WTC11 (cell line): ENCODE measurements around the gene RAD23A. TPM values are rescaled to one million over a fixed set of nuclear protein-coding genes. Genes with fewer than 3 reads are reported as not detected.
A peak's percentile ranks its signal among the peaks of the same experiment; 100 is the strongest.

Experiments
- ATF2 ChIP-seq: sonication (generic); formaldehyde crosslinking; IDR thresholded peaks from 2 replicates; pipeline ENCODE4 v1.8.1; 2022; ENCODE audit warnings: low read depth, missing genetic modification reagents, borderline replicate concordance
- CREM ChIP-seq: sonication (generic); formaldehyde crosslinking; IDR thresholded peaks from 2 replicates; pipeline ENCODE4 v1.8.1; 2022; ENCODE audit warnings: mild to moderate bottlenecking, missing genetic modification reagents, moderate library complexity
- E2F1 ChIP-seq: sonication (generic); formaldehyde crosslinking; IDR thresholded peaks from 2 replicates; pipeline ENCODE4 v1.8.0; 2022; ENCODE audit warnings: mild to moderate bottlenecking, missing genetic modification reagents
- EMX1 ChIP-seq: fragments of 250-450 bp; sonication (Bioruptor Pico); IDR thresholded peaks from 2 replicates; pipeline ENCODE4 v1.8.0; 2021; ENCODE audit warnings: mild to moderate bottlenecking
- ERG ChIP-seq: fragments of 250-450 bp; sonication (Bioruptor Pico); IDR thresholded peaks from 2 replicates; pipeline ENCODE4 v1.8.0; 2021; ENCODE audit warnings: mild to moderate bottlenecking
- FOXP1 ChIP-seq: sonication (generic); formaldehyde crosslinking; IDR thresholded peaks from 2 replicates; pipeline ENCODE4 v1.8.0; 2022; ENCODE audit warnings: missing genetic modification reagents, mild to moderate bottlenecking, moderate library complexity, borderline replicate concordance
- GTF2I ChIP-seq: fragments of 250-450 bp; sonication (Bioruptor Pico); conservative IDR thresholded peaks from 2 replicates; pipeline ENCODE4 v1.4.0; 2021; ENCODE audit warnings: mild to moderate bottlenecking
- HMGA2 ChIP-seq: fragments of 250-450 bp; sonication (Bioruptor Pico); IDR thresholded peaks from 2 replicates; pipeline ENCODE4 v1.4.0; 2021; ENCODE audit warnings: mild to moderate bottlenecking, moderate library complexity
- MAX ChIP-seq: sonication (generic); formaldehyde crosslinking; IDR thresholded peaks from 2 replicates; pipeline ENCODE4 v1.8.0; 2022; ENCODE audit warnings: mild to moderate bottlenecking, missing genetic modification reagents
- NFATC4 ChIP-seq: fragments of 250-450 bp; sonication (Bioruptor Pico); IDR thresholded peaks from 2 replicates; pipeline ENCODE4 v1.9.0; 2021; ENCODE audit warnings: mild to moderate bottlenecking
- NFE2L1 ChIP-seq: sonication (generic); formaldehyde crosslinking; IDR thresholded peaks from 2 replicates; pipeline ENCODE4 v1.8.1; 2023; ENCODE audit warnings: missing genetic modification reagents
- NR1H2 ChIP-seq: sonication (generic); formaldehyde crosslinking; IDR thresholded peaks from 2 replicates; pipeline ENCODE4 v1.9.0; 2021; ENCODE audit warnings: mild to moderate bottlenecking, moderate library complexity, missing genetic modification reagents
- OVOL2 ChIP-seq: fragments of 250-450 bp; sonication (Bioruptor Pico); IDR thresholded peaks from 2 replicates; pipeline ENCODE4 v1.9.0; 2021; ENCODE audit warnings: mild to moderate bottlenecking, borderline replicate concordance
- RORB ChIP-seq: fragments of 250-450 bp; sonication (Bioruptor Pico); IDR thresholded peaks from 2 replicates; pipeline ENCODE4 v1.9.0; 2021; ENCODE audit warnings: mild to moderate bottlenecking
- TP53 ChIP-seq: sonication (generic); formaldehyde crosslinking; IDR thresholded peaks from 2 replicates; pipeline ENCODE4 v1.8.1; 2023; ENCODE audit warnings: mild to moderate bottlenecking, missing genetic modification reagents
- ZNF121 ChIP-seq: sonication (generic); formaldehyde crosslinking; IDR thresholded peaks from 2 replicates; pipeline ENCODE4 v1.8.0; 2023; ENCODE audit warnings: missing genetic modification reagents
- ZNF138 ChIP-seq: sonication (generic); formaldehyde crosslinking; conservative IDR thresholded peaks from 2 replicates; pipeline ENCODE4 v1.8.1; 2022; ENCODE audit warnings: mild to moderate bottlenecking, moderate library complexity, missing genetic modification reagents
- ZNF263 ChIP-seq: sonication (generic); formaldehyde crosslinking; IDR thresholded peaks from 2 replicates; pipeline ENCODE4 v1.8.1; 2022; ENCODE audit warnings: low read depth, mild to moderate bottlenecking, moderate library complexity, missing genetic modification reagents
- ZNF423 ChIP-seq: fragments of 250-450 bp; sonication (Bioruptor Pico); IDR thresholded peaks from 2 replicates; pipeline ENCODE4 v2.1.2; 2022; ENCODE audit warnings: mild to moderate bottlenecking, moderate library complexity
- ZNF532 ChIP-seq: fragments of 250-450 bp; sonication (Bioruptor Pico); IDR thresholded peaks from 2 replicates; pipeline ENCODE4 v1.9.0; 2021; ENCODE audit warnings: mild to moderate bottlenecking, borderline replicate concordance
- ZSCAN18 ChIP-seq: fragments of 250-450 bp; sonication (Bioruptor Pico); IDR thresholded peaks from 2 replicates; pipeline ENCODE4 v2.1.2; 2022; ENCODE audit warnings: mild to moderate bottlenecking, moderate library complexity
- total RNA-seq: library from RNA; stranded (reverse); gene quantifications from 3 replicates; pipeline ENCODE4 v1.2.3, GENCODE V29; 2021
- TF ChIP-seq, protein P1 (sequence below): sonication (generic); formaldehyde crosslinking; IDR thresholded peaks from 2 replicates; pipeline ENCODE4 v1.8.0; 2023; ENCODE audit warnings: mild to moderate bottlenecking, missing genetic modification reagents
- TF ChIP-seq, protein P2 (sequence below): sonication (generic); formaldehyde crosslinking; IDR thresholded peaks from 2 replicates; pipeline ENCODE4 v1.8.1; 2023; ENCODE audit warnings: mild to moderate bottlenecking, missing genetic modification reagents, moderate library complexity
- TF ChIP-seq, protein P3 (sequence below): fragments of 200-600 bp; IDR thresholded peaks from 2 replicates; pipeline ENCODE4 v1.8.0; 2022; ENCODE audit warnings: antibody characterized with exemption

The RAD23A gene
- total RNA-seq, 1 experiment from 2014 or later: 84.3 TPM

DNA sequence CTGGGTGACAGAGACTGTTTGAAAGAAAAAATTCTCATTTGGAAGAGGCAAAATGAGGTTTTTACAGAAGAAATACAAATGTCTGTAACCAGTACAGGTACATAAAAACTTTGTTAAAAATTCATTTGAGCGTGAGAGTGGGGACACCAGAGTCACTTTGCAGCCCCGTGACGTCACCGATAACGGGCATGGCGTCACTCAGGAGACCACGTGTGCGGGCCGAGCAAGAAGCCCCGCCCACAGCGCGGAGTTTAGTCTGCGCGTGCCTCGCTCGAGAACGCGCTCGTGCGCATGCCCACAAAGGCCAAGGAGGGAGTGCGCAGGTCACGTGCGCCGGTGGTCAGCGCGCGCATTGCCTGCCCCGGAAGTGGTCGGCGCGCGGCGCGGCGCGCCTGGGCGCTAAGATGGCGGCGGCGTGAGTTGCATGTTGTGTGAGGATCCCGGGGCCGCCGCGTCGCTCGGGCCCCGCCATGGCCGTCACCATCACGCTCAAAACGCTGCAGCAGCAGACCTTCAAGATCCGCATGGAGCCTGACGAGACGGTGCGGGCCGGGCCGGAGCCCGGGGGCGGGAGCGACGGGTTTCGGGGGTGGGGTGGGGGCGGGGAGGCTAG lies at the start of gene RAD23A (continued):
- TF ChIP-seq, protein P1, sequence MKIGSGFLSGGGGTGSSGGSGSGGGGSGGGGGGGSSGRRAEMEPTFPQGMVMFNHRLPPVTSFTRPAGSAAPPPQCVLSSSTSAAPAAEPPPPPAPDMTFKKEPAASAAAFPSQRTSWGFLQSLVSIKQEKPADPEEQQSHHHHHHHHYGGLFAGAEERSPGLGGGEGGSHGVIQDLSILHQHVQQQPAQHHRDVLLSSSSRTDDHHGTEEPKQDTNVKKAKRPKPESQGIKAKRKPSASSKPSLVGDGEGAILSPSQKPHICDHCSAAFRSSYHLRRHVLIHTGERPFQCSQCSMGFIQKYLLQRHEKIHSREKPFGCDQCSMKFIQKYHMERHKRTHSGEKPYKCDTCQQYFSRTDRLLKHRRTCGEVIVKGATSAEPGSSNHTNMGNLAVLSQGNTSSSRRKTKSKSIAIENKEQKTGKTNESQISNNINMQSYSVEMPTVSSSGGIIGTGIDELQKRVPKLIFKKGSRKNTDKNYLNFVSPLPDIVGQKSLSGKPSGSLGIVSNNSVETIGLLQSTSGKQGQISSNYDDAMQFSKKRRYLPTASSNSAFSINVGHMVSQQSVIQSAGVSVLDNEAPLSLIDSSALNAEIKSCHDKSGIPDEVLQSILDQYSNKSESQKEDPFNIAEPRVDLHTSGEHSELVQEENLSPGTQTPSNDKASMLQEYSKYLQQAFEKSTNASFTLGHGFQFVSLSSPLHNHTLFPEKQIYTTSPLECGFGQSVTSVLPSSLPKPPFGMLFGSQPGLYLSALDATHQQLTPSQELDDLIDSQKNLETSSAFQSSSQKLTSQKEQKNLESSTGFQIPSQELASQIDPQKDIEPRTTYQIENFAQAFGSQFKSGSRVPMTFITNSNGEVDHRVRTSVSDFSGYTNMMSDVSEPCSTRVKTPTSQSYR: peak; percentile 91
- TF ChIP-seq NR1H2 (no peak), E2F1 (CRISPR knock-in tag) (peak; percentile 53; the same call in 1 of the 2 replicates), ZNF263 (CRISPR knock-in tag) (no peak), OVOL2 (peak; percentile 69; the same call in 1 of the 2 replicates), GTF2I (CRISPR knock-in tag) (no peak), MAX (peak; percentile 96), ZNF532 (CRISPR knock-in tag) (peak; percentile 93; the same call in 1 of the 2 replicates), ZNF423 (CRISPR knock-in tag) (no peak), RORB (CRISPR knock-in tag) (no peak), EMX1 (CRISPR knock-in tag) (peak; percentile 98), ATF2 (CRISPR knock-in tag) (peak; percentile 63), HMGA2 (CRISPR knock-in tag) (no peak; the same call in 1 of the 2 replicates), ZNF138 (no peak), ZNF121 (no peak), NFATC4 (peak; percentile 97), NFE2L1 (CRISPR knock-in tag) (peak; percentile 92), FOXP1 (CRISPR knock-in tag) (peak; percentile 88), CREM (CRISPR knock-in tag) (peak; percentile 91), ZSCAN18 (CRISPR knock-in tag) (no peak), ERG (CRISPR knock-in tag) (peak; percentile 98), TP53 (CRISPR knock-in tag) (no peak)
- TF ChIP-seq, protein P2, sequence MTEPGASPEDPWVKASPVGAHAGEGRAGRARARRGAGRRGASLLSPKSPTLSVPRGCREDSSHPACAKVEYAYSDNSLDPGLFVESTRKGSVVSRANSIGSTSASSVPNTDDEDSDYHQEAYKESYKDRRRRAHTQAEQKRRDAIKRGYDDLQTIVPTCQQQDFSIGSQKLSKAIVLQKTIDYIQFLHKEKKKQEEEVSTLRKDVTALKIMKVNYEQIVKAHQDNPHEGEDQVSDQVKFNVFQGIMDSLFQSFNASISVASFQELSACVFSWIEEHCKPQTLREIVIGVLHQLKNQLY (CRISPR knock-in tag): no peak; the same call in 1 of the 2 replicates
- TF ChIP-seq, protein P3, sequence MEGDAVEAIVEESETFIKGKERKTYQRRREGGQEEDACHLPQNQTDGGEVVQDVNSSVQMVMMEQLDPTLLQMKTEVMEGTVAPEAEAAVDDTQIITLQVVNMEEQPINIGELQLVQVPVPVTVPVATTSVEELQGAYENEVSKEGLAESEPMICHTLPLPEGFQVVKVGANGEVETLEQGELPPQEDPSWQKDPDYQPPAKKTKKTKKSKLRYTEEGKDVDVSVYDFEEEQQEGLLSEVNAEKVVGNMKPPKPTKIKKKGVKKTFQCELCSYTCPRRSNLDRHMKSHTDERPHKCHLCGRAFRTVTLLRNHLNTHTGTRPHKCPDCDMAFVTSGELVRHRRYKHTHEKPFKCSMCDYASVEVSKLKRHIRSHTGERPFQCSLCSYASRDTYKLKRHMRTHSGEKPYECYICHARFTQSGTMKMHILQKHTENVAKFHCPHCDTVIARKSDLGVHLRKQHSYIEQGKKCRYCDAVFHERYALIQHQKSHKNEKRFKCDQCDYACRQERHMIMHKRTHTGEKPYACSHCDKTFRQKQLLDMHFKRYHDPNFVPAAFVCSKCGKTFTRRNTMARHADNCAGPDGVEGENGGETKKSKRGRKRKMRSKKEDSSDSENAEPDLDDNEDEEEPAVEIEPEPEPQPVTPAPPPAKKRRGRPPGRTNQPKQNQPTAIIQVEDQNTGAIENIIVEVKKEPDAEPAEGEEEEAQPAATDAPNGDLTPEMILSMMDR: no peak
